NOMO-1 treated with dmso at 0.1 percent for 144 hours (cell line): ENCODE measurements around the gene PKIB.
"Not testable (repeated sequence)": the region's sequence is repeated elsewhere in the genome, so short reads cannot be mapped to it uniquely, and the experiment has no call there.

Source experiments
- DNase-seq: peaks from one replicate; lab custom pipeline; 2025; ENCODE audit not compliant: unreplicated experiment; lab: John Stamatoyannopoulos, UW

The PKIB gene

GRCh38 chr6:122736616-122737015 is 126.4 kb downstream of the PKIB start:
- DNase-seq, result no peak

- DNase-seq, result no peak
Observed at GRCh38 chr6:122740091-122740490, 129.9 kb downstream of the PKIB start.

GRCh38 chr6:122740936-122741335 is 130.7 kb downstream of the PKIB start:
- no peak for DNase-seq

GRCh38 chr6:122744247-122744646 is 134.0 kb downstream of the PKIB start:
- DNase-seq, result not testable (repeated sequence)

- not testable (repeated sequence) for DNase-seq
Observed at GRCh38 chr6:122744856-122745255, 134.7 kb downstream of the PKIB start.

GRCh38 chr6:122746688-122747087 is 136.5 kb downstream of the PKIB start:
- DNase-seq, result no peak

GRCh38 chr6:122747573-122747972 is 137.4 kb downstream of the PKIB start:
- peak; percentile 69 for DNase-seq

- DNase-seq, result not testable (repeated sequence)
Observed at GRCh38 chr6:122748945-122749344, 138.7 kb downstream of the PKIB start.

GRCh38 chr6:122749451-122750050 is 139.3 kb downstream of the PKIB start:
- no peak for DNase-seq

GRCh38 chr6:122751326-122751725 is 141.1 kb downstream of the PKIB start:
- no peak for DNase-seq

GRCh38 chr6:122752459-122752858 is 142.3 kb downstream of the PKIB start:
- peak; percentile 50 for DNase-seq

- no peak for DNase-seq
Observed at GRCh38 chr6:122753000-122753687, 142.9 kb downstream of the PKIB start.

GRCh38 chr6:122753688-122754056 is 143.5 kb downstream of the PKIB start:
- DNase-seq, result no peak

GRCh38 chr6:122754191-122754731 is 144.1 kb downstream of the PKIB start:
- no peak for DNase-seq

GRCh38 chr6:122755901-122756300 is 145.7 kb downstream of the PKIB start:
- no peak for DNase-seq

GRCh38 chr6:122758927-122759334 is 148.7 kb downstream of the PKIB start:
- DNase-seq, result peak; percentile 34

- no peak for DNase-seq
Observed at GRCh38 chr6:122760330-122760729, 150.1 kb downstream of the PKIB start.

- DNase-seq, result no peak
Observed at GRCh38 chr6:122766256-122766655, 156.1 kb downstream of the PKIB start.

- peak; percentile 88 for DNase-seq
Observed at GRCh38 chr6:122770835-122771601, 160.8 kb downstream of the PKIB start.

GRCh38 chr6:122772724-122773415 is 162.7 kb downstream of the PKIB start:
- no peak for DNase-seq
